HG02970 (cell line): ENCODE results near the gene FAM98C.

ENCODE experiments used
- ATAC-seq: cut with Tn5 transposase; IDR thresholded peaks from one replicate; pipeline ENCODE4 v1.9.1; 2021; ENCODE audit warnings: mild to moderate bottlenecking, moderate library complexity, moderate number of reproducible peaks; ENCODE audit not compliant: unreplicated experiment, low FRiP score

FAM98C gene

DNA sequence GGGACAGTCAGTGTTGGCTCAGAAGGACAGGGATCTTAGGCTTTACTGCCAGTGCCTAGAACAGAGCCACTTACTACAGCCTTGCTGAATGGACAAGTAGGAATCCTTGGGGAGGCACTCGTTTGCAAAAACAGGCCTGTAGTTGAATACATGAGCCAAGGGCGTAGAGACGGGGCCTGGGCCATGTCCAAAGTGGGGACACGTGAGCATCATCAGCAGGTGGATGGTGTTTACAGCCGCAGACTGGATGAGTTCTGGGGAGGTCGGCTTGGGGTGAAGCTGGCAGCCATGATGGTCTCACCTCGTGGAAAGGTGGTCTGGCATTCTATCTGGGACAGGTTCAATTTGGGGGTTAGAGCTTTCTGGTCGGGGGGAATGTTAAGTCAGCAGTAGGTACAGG lies 48.1 kb downstream of the FAM98C start:
- ATAC-seq, result no peak

DNA sequence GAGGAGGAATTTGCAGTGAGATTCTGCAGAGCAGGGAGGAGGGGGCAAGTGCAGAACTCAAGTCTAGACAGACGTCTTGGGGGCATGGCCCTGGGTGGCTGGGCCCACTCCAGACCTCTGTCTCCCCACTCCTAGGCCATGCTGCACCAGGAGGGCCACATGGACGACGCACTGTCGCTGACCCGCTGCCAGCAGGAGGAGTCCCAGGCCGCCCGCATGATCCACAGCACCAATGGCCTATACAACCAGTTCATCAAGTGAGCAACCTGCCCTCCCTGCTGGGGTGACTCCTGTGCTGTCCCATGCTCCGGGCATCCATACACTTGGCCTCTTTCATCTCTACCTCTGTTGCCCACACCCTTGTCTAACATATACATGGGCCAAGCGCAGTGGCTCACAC lies 48.7 kb downstream of the FAM98C start:
- no peak for ATAC-seq

DNA sequence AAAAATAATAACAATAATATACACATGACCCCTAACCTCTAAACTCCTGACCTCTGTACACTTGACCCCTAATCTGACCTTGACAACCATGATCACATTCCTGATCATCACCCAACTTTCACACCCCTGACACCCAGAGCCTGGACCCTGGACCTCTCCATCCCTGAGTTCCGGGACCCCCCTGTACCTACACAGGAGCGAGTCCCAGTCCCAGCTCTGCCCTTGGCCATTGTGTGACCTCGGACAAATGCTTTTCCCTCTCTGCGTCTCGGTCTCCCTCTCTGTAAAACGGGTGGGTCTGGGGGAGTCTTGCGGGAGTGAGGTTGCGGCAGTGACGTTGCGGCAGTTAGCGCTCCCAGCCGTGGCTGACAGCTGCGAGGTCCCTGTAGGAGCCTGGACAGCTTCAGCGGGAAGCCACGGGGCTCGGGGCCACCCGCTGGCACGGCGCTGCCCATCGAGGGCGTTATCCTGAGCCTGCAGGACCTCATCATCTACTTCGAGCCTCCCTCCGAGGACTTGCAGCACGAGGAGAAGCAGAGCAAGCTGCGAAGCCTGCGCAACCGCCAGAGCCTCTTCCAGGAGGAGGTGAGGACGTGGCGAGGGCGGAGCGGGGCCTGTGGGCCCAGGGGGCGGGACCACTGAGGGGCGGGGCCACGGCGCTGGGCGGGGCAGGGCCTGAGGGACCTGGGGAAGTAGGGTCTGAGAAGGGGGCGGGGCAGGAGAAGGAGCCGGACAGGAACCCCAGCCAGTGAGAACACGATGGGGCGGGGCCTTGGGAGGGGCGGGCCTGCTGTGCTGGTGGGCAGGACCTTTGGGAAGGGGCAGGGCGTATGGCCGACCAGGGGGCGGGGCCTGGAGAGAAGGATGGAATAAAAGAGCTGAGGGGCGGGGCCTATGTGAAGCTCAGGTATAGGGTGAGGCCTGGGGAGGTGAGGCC lies 49.8 kb downstream of the FAM98C start:
- ATAC-seq, result no peak

DNA sequence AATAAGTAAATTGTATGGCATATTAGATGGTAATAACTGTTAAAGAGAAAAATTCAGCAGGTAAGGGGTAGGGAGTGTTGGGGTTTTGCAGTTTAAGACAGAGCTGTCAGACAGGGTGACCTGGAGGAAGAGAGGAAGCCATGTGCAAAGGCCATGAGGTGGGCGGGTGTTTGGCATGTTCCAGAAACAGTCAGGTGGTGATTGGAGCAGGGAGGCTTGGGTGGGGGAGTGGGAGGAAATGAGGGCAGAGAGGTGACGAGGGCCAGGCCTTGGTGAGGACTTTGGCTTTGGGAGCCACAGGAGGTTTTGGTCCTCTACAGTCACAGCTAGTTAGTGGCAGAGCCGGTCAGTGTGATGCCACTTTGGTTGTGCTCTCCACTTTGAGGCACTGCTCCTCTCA lies 50.7 kb downstream of the FAM98C start:
- no peak for ATAC-seq

DNA sequence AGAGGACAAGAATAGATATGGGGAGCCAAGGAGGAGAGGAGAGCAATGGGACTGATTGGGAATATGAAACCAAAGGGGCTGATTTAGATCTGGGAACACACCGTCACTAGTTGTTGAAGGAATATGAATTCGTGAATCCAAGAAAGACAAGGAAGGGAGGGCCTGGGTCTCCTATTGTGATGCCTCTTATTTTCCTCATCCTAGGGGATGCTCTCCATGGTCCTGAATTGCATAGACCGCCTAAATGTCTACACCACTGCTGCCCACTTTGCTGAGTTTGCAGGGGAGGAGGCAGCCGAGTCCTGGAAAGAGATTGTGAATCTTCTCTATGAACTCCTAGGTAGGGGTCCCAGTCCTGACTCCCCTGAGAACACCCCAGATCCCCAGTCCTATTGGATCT lies 52.1 kb downstream of the FAM98C start:
- ATAC-seq, result no peak

DNA sequence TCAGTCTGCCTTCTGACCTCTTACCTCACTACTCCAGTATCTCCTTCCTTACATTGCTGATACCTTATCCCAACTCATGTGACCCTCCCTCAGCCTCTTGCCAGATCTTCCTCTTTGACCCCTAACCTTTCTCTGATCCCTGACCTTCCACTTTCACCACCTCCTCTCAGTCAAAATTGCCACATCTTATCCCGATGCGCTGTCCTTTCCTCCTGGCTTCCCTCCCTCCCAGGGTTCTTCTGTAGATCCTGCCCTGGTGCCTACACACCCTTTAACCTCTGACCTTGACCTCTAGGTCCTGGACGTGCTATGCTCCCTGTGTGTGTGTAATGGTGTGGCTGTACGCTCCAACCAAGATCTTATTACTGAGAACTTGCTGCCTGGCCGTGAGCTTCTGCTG lies 54.3 kb downstream of the FAM98C start:
- no peak for ATAC-seq

DNA sequence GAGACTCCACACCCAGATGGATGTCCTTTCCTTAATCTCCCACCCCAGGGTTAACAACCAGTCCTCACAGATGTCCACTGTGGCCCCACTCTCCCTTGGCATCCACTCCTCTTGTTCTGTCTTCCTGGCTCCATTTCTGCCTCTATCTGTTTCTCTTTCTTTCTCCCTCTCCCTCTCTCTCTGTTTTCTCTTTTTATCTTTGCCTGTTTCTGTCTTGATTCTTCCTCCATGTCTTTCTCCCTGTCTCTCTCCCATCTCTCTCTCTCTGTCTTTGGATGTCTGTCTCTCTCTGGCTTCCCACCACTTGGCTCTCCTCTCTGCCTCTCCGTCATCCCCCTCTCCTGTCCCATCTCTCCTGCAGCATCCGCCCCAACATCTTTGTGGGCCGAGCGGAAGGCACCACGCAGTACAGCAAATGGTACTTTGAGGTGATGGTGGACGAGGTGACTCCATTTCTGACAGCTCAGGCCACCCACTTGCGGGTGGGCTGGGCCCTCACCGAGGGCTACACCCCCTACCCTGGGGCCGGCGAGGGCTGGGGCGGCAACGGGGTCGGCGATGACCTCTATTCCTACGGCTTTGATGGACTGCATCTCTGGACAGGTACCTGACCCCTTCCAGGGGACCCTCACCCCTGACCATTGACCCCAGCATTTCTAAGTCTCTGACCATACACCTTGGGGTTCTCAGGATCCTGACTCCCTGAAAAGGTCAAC lies 55.0 kb downstream of the FAM98C start:
- ATAC-seq, result no peak
